CD4-positive, alpha-beta T cell treated with Interleukin-1 beta for 1 hour (primary cell): ENCODE results near the gene NHLRC4.

Source experiments
- DNase-seq, 2 donors: peaks; one replicate each; pipeline ENCODE4 v3.0.0-alpha.2; 2020 to 2022

The NHLRC4 gene

DNA sequence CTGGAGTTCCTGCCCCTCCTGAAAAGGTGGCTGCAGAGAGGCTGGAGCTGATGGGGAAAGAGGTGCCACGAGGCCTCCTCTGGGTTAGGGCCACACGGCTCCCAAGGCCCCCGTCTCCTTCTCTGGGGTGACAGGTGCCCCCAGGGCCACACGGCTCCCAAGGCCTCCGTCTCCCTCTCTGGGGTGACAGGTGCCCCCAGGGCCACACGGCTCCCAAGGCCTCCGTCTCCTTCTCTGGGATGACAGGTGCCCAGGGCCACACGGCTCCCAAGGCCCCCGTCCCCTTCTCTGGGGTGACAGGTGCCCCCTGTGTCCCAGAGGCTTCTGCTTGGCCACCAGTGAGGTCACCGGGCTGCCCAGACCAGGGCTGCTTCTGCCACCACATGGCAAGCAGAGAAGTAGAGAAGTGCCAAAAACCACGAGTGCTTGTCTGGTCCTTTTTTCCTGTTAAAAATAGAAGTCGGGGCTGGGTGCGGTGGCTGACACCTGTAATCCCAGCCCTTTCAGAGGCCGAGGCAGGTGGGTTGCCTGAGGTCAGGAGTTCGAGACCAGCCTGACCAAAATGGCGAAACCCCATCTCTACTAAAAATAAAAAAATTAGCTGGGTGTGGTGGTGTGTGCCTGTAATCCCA, 35.2 kb upstream of the NHLRC4 start:
- no peak for DNase-seq

DNA sequence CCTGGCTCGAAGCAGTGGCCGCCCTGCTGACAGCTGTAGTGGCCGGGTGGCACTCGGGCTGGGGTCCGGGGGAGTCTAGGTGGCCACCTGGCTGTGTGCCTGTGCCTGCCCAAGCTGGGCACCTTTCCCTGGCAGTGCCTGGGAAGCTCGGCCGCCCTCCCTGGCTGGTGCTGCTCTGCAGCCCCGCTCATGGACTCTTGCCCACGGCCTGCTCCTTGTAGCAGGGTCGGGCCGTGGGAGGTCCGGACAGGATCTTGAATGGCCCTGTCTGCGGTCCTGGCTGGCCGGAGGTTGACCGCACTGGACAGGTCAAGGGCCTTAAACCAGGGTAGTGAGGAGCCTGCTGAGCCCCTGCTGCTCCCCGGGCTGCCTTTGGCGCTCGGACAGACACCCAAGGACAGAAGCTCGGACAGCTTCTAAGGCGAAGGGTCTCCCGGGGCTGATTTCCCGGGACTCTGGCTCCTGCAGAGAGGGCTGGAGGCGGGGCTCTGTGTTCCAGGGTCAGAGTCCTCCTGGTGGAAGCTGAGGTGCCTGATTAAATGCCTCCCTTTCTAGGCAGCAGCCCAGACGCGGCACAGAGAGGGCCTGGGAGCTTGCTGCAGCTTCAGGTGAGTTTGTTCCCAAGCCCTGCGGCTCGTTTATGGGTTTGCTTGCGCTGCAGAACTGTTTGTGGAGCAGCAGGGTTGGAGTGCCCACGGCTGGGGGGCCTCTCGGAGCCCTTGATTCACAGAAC, 33.2 kb upstream of the NHLRC4 start:
- DNase-seq, result no peak

- no peak for DNase-seq
Observed at GRCh38 chr16:534135-534534, 32.7 kb upstream of the NHLRC4 start.

DNA sequence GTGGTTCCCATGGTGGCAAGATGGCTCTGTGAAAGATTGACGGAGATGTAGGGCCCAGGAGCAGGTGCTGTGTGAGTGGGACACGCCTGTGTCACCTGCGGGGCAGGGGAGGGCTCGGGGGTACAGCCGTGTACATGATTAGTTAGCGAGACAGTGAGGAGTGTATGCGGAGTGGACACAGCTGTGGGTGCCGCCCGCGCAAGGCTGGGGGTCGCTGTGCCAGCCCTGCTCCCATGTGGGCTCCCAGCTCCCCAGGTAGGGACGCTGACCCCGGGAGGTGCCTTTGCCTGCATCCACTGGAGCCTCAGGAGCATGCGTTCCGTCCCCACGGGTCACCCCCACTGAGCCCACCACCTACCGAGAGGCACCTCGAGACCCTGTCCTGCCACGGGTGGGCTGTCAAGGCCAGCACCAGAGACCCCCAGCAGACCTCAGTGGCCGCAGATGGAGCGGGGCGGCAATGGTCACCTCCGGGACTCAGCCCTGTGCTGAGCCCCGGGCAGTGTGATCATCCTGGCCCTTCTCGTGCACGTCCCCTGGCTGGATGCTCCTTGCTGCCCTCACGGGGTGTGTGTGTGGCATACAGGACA, 31.9 kb upstream of the NHLRC4 start:
- no peak for DNase-seq

- DNase-seq, result peak in 1 of 2 donors; percentile 16
Observed at GRCh38 chr16:535446-536405, 31.1 kb upstream of the NHLRC4 start.

- no peak for DNase-seq
Observed at GRCh38 chr16:536746-537145, 30.1 kb upstream of the NHLRC4 start.

DNA sequence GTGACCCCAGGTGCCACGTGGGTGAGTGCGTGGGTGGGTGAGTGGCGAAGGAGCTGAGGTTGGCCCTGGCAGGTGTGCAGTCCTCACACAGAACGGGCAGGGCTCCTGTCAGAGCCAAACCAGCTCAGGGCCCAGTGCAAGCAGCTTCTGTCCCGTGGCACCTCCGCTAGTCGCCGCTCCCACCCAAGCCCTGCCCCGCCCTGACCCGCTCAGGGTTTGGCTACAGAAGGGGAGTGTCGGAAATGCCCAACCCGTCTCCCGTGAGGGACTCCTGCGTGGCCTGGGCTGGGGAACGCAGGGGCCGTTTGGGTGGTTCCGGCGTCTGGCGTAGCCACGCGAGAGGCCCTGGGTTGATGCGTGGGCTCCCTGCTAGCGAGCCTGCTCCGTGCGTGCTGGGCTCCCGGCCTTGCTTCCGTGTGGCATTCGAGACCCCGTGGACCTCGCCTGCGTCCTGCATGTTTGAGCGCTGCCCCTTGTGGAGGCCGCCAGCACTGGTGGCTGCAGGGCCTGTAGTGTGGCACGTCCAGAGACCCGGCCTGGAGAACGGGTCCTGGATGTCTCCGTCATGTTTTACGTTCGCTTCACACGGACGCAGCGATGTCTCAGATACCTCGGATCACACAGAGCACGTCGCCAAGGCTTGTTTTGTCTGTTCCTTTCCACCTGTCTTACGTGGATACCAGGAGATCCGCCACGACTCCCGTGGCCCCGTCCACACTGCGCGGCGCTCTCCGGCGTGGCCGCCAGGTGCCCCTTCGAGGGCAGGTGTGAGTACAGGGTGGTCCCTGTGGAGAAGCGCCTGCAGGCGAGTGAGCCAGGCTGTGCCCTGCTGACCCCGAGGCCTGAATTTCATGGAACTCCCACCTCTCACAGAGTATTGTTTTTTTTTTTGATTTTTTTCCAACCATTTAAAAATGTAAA, 29.1 kb upstream of the NHLRC4 start:
- no peak for DNase-seq

- no peak for DNase-seq
Observed at GRCh38 chr16:539901-540530, 26.8 kb upstream of the NHLRC4 start.

DNA sequence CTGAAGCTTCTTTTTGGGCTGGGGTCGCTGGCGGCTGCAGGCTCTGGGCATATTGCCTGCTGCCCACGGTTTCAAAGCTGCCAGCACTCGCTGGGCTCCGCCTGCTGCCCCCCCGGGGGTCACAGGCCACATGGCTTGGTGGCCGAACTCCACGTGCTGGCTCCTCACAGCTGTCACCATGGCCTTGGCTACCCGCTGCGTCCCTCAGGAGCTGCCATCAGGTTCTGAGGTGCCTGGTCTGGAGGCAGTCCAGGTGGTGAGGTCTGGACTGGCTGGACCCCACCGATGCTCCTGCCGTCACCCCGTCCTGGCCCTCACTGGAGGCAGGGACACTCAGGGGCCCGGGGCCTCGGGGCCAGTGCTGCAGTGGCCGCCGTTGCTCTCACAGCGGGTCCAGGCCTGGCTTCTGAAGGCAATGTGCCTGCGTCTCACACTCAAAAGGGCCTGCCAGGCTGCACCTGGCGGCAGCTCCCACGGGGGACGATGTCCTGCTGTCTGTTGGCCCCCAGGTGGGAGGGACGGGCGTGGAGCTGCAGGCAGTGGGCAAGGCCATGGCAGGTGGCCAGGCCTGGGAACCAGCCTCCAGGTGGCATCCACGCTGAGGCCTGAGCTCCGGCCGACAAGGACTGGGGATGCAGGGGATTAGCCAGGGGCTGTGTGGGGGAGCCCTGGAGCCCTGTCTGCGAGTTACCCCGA, 26.0 kb upstream of the NHLRC4 start:
- no peak for DNase-seq

- no peak for DNase-seq
Observed at GRCh38 chr16:543301-544164, 23.3 kb upstream of the NHLRC4 start.

- DNase-seq, result no peak
Observed at GRCh38 chr16:544517-544916, 22.3 kb upstream of the NHLRC4 start.

GRCh38 chr16:546909-547770, 19.7 kb upstream of the NHLRC4 start:
- DNase-seq, result peak; percentile 52 to 60

DNA sequence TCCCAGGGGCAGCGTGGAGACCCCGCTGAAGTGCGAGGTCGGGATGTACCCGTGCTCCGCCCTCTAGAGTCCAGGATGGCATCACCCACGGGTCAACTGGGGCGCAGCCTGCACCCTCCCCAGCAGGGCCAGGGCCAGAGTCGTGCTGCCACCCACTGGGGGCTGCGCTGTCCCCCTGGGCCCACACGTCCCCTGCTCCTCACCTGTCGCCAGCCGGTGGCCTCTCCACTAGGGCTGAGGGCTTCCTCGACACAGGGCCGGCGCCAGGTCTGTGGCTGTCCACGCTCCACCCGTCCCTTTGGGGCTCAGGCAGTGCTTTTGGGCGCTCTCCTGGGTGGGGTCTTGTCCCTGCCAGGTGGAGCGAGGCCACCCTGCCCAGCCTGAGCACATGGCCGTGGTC, 18.2 kb upstream of the NHLRC4 start:
- no peak for DNase-seq

DNA sequence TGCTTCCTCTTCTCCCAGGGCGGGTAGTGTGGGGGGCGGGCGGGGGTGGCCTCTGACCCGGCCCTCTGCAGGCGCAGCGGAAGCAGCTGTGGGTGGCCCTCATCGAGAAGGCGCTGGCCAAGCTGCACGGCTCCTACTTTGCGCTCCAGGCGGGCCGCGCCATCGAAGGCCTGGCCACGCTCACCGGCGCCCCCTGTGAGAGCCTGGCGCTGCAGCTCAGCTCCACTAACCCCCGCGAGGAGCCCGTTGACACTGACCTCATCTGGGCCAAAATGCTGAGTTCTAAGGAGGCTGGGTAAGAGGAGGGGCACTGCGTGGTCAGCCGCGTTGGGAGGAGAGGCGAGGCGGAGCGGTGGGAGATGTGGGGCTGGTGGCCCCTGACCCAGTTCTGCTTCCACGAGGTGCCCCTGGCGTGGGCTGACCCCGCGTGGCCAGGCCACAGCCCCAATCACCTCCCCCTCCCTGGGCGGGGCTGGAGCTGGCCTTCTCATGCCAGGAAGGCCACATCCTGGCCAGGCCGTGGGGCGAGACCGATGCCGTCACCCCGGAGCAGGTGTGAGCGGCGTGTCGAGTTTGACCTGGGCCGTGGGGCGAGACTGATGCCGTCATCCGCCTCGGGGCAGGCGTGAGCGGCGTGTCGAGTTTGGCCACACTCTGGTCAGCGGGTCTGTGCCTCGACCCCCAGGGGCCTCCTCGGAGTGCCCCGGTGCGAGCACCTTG, 17.1 kb upstream of the NHLRC4 start:
- DNase-seq, result no peak

DNA sequence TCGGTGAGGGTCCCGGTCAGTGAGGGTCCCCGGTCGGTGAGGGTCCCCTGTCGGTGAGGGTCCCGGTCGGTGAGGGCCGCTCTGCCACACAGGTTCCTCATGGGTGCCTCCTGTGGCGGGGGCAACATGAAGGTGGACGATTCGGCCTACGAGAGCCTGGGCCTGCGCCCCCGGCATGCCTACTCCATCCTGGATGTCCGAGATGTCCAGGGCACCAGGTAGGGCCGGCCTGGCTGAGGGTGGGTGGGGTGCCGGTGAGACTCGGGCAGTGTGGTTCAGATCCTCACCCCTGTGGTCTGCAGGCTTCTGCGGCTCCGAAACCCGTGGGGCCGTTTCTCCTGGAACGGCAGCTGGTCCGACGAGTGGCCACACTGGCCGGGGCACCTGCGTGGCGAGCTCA, 15.6 kb upstream of the NHLRC4 start:
- DNase-seq, result no peak

- no peak for DNase-seq
Observed at GRCh38 chr16:552171-552570, 14.6 kb upstream of the NHLRC4 start.

DNA sequence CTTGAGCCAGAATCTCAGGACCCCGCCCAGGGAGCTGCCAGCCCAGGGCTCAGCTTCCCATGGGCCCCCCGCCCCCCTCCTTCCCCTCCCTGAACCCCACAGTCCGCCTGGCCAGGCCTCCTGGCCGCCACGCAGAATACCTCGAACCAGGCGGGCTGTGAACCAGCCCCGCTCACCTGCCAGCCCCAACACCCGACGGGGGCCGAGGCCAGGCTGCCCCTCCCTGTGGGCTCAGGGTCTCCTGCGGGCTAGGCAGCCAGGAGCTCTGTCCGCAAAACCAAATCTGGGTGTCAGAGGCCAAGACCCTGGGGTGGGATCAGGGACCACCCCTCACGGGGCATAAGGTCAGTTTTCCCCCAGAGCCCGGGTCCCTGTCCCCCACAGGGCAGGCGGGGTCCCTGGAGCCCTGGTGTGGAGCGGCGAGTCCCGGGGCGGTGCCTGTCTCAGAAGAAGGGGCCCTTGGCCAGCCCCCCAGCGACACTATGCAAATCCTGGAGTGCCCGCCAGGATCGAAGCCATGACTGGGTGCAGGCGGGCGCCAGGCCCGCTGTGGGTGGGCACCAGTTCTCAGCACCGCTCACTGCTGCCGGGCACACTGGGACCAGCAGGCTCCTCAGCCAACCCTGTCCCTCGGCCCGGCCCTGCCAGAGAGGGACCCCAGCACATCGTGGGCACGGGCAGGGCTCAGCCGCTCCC, 13.1 kb upstream of the NHLRC4 start:
- no peak for DNase-seq

- no peak for DNase-seq
Observed at GRCh38 chr16:554297-554621, 12.5 kb upstream of the NHLRC4 start.
